DLD1 (cell line): Measurements from ENCODE around the gene LCMT1.
"Not testable (repeated sequence)": the region's sequence is repeated elsewhere in the genome, so short reads cannot be mapped to it uniquely, and the experiment has no call there.

ENCODE experiments used
- in situ Hi-C: cut with HindIII; loops from 2 replicates; pipeline ENCODE4 v1.10.0; 2017; ENCODE audit warnings: low sequenced_read_pairs

The LCMT1 gene

GRCh38 chr16:25111403-25112166 lies at the start of gene LCMT1:
Gene LCMT1, plus strand, starts transcription at chr16:25111742. Its CDS starts 142 bp downstream, at chr16:25111884.
- in situ Hi-C loops = no loop called here

- in situ Hi-C loops = no loop called here
Measured at GRCh38 chr16:25063102-25063501, 48.4 kb upstream of the LCMT1 start.

- in situ Hi-C loops = no loop called here
Measured at GRCh38 chr16:25063865-25064264, 47.7 kb upstream of the LCMT1 start.

GRCh38 chr16:25064281-25064680 lies 47.3 kb upstream of the LCMT1 start:
- in situ Hi-C loops = not testable (repeated sequence)

- in situ Hi-C loops = no loop called here
Measured at GRCh38 chr16:25064937-25065336, 46.6 kb upstream of the LCMT1 start.

GRCh38 chr16:25065899-25066298 lies 45.6 kb upstream of the LCMT1 start:
- in situ Hi-C loops = no loop called here

- in situ Hi-C loops = no loop called here
Measured at GRCh38 chr16:25066426-25066746, 45.2 kb upstream of the LCMT1 start.

- in situ Hi-C loops = no loop called here
Measured at GRCh38 chr16:25066747-25067631, 44.6 kb upstream of the LCMT1 start.

GRCh38 chr16:25073854-25074253 lies 37.7 kb upstream of the LCMT1 start:
- in situ Hi-C loops = no loop called here

GRCh38 chr16:25078386-25078978 lies 33.1 kb upstream of the LCMT1 start:
- in situ Hi-C loops = no loop called here

GRCh38 chr16:25079637-25080378 lies 31.7 kb upstream of the LCMT1 start:
- in situ Hi-C loops = no loop called here

- in situ Hi-C loops = no loop called here
Measured at GRCh38 chr16:25080420-25081131, 31.0 kb upstream of the LCMT1 start.

GRCh38 chr16:25081702-25082101 lies 29.8 kb upstream of the LCMT1 start:
- in situ Hi-C loops = no loop called here

GRCh38 chr16:25083065-25083464 lies 28.5 kb upstream of the LCMT1 start:
- in situ Hi-C loops = no loop called here

- in situ Hi-C loops = no loop called here
Measured at GRCh38 chr16:25083701-25084100, 27.8 kb upstream of the LCMT1 start.

GRCh38 chr16:25084797-25085196 lies 26.7 kb upstream of the LCMT1 start:
- in situ Hi-C loops = no loop called here

GRCh38 chr16:25087761-25088160 lies 23.8 kb upstream of the LCMT1 start:
- in situ Hi-C loops = no loop called here

GRCh38 chr16:25089351-25089750 lies 22.2 kb upstream of the LCMT1 start:
- in situ Hi-C loops = no loop called here

- in situ Hi-C loops = no loop called here
Measured at GRCh38 chr16:25092441-25092840, 19.1 kb upstream of the LCMT1 start.
